HG03354 (cell line): ENCODE measurements around the gene VRK1.
A peak's percentile ranks its signal among the peaks of the same experiment; 100 is the strongest.

Experiments used
- ATAC-seq: cut with Tn5 transposase; IDR thresholded peaks from one replicate; pipeline ENCODE4 v1.9.1; 2021; ENCODE audit warnings: mild to moderate bottlenecking; ENCODE audit not compliant: unreplicated experiment, poor library complexity, severe bottlenecking

The VRK1 gene

DNA sequence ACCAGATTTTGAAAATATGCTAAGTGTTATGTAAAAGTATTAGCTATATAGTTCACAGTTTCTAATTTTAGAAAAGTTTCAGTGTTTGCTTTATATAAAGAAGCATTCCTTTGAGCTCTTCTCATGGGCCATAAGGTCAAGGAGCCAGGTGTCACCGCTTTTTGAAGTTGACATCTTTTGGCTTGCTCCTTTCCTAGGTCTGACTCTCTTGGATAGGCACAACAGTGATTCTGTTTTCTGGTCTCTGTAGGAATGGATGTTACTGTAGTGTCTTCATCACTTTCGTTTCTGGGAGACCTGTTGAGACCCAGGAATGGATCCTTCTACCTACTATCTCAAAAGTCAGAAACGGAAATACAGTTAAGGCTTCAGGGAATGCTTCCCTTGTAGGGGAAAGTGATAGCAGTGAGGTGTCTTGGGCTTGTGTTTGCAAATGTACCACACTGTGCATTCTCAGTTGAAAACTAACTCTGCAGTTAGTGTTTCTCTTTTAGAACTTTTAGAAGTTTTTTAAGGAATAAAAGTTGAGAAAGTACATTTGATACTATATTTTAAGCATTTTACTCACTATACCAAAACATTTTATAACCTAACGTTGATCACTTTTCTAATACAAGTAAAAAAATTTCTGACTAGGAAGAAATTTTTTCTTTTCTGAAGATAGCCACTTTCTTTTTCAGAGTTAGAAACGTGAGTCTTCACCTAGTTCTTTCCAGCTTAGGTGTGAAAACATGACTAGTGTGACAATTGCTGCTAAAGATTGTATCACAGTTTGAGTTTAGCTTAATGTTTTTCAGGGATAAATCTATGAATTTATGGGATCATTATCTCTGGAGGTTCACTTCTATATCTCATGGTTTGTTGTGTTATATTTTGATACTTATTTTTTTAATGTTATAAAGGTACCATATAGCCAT lies 20.8 kb downstream of the VRK1 start:
- ATAC-seq = no peak

DNA sequence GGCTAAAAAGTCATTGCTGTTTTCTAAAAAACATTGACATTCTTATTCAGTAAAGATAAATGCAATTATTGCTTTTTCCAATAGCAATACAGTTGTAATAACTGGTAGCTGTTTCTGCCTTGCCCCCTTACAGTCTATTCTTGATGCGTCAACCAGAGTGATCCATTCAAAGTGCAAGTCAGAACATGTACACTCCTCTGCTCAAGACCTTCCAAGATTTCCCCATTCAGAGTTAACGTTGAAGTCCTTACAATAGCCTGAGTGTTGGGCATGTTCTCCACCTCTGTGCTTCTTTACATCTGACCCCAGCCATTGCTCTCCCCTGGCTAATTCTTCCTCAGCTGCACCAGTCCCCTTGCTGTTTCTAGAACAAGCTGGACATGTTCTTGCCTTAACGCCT lies 24.3 kb downstream of the VRK1 start:
- no peak for ATAC-seq

DNA sequence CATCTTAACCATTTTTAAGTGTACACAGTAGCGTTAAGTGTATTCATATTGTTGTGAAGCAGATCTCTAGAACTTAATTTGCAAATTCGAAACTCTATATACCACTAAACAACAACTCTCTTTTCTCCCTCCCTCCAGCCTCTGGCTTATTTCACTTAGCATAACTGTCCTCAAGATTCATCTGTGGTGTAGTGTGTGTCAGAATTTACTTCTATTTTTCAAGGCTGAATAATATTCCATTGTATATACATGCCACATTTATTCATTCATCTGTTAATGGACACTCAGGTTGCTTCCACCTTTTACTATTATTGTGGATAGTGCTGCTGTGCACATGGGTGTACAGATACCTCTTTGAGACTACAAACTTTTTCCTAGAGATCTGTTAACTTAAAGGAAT lies 26.5 kb downstream of the VRK1 start:
- no peak for ATAC-seq

DNA sequence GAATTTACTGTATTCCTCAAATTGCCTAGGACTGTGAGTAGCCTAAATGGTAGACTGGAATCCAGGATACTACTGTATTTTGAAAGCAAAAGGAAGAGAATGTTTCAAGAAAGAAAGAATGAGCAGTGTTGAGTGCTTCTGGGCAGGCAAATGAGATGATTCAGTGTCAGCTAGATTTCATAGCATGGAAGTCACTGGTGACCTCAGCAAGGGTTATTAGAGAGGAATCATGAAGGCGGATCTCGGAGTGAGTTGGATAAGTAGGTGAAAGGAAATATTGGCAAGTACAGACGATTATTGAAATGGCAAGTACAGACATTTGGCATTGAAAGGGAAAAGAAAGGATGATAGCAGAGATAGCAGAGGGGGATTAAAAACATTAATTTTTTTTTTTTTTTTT lies 27.1 kb downstream of the VRK1 start:
- ATAC-seq = no peak

DNA sequence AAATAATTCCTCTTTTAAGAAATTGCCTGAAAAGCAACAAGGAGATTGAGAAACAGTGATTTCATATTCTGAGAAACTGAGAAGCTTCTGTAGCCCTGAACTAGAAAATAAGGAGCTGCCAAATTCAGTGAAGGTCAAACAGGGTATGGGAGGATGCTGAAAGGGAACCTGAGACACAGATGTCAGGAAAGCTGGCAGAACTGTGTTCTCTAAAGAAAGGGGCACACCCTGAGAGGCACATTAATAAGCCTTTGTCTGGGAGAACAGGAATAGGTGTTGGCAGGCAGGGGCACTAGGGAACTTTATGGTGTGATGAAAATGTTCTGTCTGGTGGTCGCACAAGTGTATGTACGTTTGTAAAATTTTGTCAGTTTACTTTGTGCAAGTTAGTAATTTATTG lies 29.6 kb downstream of the VRK1 start:
- no peak for ATAC-seq

DNA sequence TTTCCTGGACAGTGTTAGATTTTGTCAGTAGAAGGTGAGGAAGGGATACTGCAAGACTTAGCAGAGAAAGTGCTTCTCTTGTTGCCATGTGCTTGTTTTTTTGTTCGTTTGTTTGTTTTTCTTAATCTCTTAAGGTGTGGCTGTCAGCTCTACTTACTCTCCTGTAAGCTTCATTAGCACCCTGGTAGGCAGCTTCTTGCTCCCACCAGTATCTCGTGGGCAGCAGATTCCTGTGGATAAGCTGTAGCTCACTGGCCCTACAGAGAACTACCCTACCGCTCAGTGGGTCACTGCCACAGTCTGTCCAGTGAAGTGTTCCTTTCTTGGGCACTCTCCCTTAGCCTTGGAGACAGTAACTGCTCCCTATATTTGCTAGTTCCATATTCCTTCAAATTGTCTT lies 30.1 kb downstream of the VRK1 start:
- no peak for ATAC-seq

DNA sequence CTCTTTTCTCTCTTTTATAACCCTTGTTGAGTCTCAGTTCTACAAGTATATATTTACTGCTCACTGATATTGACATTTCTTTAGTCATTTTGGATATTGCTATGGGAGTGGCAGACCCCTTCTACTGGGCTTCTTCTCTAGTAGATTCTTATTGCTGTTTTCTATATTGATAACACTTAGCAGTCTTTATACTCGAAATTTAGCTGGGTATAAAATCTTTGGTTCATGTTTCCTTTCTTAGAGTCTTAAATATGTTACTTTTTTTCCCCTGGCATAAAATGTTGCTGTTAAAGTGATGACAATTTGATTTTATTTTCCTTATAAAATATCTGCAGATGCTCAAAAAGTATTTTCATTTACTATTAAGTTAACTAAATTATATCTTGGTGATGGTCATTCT lies 32.6 kb downstream of the VRK1 start:
- ATAC-seq = no peak

DNA sequence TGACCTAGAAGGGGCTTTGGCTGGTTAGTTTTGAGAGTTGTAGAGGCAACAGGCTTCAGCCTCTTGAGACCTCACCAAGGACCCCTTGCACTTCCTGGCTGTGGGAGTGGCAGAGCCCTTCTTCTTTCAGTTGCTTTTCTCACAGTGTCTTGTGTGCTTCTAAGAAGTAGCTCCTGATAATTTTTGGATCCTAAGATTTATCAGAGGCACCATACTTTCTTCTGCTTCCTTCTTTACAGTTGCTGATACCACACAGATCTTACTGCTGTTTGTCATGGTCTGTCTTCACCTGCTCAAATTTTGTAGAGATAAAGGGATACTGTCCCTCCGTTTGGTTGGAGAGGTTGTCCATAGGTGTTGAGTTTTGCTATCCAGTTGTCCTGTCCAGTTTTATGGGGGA lies 33.8 kb downstream of the VRK1 start:
- no peak for ATAC-seq

DNA sequence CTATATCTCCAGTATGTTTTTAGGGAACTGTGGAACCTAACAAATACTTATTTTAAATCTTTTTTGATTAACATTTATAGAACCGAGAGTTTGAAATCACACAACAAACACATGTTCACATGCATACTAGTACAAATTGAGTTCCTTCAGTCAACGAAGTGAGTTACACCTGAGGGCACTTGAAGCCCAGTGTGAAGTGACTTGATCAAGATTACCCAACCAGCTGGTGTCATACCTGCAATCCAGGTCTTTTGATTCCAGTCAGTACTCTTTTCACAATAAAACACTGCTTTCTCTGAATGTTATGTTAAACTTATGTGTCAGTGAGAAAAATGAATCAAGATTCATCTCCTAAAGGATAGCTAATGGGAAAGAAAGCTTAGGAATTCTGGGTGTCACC lies 35.2 kb downstream of the VRK1 start:
- ATAC-seq = no peak

DNA sequence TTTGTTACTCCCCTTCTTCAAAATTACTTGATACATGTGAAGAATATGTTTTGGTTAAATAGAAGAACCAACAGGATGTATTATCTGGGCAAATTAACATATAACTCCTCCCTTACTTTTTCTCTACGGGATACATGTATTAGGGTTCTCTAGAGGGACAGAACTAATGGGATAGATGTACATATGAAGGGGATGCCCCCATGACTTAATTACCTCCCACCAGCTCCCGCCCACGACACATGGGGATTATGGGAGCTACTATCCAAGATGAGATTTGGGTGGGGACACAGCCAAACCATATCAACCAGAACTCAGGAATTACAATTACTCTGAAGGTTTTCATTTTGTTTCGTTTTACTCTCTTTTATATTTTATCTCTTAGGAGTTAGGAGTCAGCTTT lies 41.3 kb downstream of the VRK1 start:
- ATAC-seq = no peak

DNA sequence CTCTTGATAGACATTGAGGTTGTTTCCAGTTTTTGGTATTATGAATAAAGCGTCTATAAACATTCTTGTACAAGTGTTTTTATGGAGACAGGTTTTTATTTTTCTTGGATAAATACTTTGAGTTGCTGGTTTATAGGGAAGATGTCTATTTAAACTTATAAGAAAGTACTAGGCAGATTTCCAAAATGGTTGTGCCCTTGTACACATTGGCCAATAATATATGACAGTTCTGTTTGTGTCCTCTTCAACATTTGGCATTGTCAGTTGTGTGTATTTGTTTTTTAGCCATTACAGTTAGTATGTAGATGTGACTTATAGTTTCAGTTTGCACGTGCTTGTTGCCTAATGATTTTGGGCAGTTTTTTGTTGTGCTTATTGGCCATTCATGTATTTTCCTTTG lies 42.1 kb downstream of the VRK1 start:
- ATAC-seq = no peak

DNA sequence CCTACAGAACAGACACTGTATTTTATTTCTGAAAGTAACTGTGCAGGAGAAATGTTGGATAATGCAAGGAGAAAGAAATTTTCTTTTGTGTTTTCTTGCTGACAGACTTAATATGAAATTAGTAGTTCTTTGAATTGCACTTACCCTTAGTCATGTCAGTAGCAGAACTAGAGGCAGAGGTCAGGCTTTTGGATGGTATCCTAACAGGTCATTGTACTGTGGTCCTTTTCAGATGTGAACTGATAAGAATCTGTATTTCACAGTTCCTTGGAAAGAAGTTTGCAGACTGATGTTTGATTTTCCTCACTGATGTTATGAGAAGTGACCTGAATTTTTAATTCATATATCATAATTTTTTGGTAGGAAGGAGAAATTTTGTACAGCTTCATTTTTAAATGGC lies 46.0 kb downstream of the VRK1 start:
- ATAC-seq = no peak

DNA sequence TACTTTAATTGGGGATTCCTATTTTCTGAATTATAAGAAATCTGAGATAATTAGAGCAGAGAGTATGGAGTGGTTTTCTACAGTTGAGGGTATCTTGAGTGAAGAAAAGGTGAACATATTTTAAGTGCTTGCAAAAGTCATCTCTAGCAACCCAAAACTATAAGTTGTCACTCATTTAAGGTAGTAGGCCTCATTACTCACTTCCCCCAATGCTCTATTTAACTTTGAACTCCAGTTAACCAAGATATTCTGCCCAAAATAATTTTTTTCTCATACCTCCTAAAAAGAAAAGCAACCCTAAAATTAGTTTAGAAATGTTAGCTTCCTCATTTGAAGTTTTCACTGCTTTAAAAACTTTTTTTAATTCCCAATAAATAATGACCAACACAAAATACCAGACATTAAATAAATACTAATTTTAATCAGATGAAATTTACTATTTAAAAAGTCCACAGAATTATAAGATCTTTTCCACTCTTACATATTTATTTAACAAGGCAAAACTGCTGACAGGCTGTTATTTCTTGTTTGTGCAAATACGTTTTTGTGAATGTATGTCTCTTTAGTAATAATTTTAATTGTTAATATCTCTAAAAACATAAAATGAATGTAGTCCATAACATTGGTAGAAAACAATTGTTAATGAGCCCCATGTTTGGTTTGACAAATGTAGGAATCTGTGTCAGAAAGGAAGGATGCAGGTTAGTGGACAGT lies 47.8 kb downstream of the VRK1 start:
- no peak for ATAC-seq

DNA sequence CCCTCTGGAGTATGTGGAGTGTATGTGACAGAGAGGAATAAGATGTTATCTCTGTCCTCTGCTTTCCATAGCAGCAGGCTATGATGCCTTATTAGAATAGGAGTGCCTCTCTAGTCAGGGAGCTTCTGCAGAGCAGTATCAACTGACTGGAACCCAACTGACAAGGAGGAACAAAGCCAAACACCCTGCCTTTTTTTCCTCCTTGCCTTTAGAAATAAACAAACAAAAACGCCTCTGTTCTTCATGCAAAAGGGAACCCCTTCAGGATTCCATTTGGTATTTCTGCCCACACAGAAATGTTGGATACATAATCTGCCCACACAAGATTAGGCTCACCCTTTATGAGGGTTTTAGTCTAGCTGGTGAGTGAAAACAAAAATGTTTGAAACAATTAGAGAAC lies 50.3 kb downstream of the VRK1 start:
- ATAC-seq = no peak

DNA sequence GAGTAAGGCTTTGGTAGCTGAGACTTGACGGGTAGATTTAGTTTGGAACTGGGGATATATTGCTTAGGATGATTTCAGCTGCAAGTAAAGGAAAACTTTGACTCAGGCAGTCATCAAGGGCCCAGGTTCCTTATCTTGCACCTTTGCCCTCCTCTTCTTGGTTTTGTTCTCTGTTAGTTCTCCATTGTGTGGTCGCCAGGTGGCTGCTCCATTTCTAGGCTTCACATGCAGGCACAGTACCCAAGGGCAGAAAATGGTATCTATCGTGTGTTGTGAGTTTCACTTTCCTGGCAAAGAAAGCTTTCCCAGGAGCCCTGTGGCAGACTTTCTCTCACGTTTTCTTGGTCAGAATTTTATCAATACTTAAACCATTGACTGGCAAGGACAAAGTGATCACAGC lies 50.8 kb downstream of the VRK1 start:
- ATAC-seq = no peak

DNA sequence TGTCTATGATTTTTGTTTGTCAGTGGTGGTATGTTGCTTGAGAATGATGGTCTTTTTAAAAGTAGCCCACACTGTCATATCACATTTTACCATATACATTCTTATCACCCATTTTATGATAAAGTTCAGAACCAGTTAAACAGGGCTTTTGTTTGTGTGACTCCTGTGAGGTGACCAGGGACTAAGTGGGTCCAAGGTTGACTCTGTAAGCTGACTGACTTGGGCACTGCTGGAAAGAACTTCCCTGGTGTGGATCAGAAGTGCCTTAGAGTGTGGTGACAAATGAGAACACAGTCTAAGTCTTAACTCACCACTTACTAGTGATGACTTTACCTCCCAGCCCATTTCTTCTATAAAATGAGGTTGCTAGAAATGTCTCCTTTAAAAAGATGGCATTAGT lies 52.6 kb downstream of the VRK1 start:
- no peak for ATAC-seq

DNA sequence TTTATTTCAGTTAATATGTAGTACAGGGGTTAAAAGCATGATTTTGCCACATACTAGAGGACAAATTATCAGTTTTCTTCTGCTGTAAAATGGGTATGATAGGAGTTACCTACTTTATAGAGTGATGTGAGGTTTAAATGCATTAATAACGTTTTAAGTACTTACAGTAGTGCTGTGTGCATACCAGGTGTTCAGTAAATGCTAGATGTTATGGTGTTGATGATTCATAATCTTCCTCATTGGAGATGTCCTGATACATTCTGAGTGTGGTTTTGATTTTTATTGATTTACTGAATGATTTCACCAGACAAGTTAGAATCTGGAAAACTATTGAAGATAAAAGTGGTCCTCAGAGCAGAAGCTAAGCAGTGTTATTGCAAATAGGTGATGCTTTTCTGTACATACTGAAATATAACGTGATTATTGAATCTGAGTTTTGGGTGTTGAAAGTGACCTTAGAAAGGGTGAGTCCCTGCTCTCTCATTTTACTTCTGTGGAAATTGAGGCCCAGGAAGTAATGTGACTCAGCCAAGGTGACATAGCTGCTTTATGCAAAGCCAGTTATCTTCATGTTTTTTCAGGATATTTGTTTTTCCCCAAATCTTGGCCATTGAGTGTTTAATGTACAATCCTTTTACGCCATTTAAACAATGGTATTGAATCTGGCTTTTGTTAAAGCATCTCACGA lies 54.7 kb downstream of the VRK1 start:
- no peak for ATAC-seq

DNA sequence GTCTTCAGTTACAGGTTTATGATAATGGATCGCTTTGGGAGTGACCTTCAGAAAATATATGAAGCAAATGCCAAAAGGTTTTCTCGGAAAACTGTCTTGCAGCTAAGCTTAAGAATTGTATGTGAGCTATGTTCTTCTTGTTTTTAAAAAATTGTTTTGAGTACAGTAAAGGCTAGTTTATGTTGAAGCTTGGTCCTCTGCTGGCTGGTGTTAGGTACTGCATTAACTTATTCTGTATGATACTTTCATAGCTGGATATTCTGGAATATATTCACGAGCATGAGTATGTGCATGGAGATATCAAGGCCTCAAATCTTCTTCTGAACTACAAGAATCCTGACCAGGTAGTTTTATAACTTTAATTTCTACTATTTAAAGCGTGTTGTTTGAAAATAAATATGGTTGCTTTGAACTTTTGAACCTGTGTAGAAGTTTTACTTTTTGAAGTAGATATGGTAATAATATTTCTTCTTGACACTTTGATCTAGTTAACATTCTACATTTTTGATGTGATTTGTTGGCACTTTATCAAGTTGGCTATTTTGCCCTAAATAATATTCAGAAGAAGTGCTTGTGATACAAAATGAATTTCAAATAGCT lies 55.7 kb downstream of the VRK1 start:
- ATAC-seq = peak; percentile 86

DNA sequence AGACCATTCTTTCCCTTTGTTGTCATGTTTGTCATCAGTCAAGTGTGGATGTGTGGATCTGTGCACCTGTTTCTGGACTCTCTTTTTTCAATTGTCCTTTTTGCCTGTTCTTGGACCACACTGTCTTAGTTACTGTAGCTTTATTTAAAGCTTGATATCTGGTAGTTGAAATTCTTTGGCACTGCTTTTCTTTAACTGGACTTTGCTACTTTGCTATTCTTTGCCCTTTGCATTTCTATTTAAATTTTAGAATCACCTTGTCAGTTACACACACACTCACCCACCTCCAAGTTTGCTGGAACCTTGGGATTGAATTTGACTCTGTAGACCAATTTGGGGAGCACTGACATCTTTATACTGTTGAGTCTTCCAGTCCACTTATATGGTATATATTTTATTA lies 61.5 kb downstream of the VRK1 start:
- no peak for ATAC-seq

DNA sequence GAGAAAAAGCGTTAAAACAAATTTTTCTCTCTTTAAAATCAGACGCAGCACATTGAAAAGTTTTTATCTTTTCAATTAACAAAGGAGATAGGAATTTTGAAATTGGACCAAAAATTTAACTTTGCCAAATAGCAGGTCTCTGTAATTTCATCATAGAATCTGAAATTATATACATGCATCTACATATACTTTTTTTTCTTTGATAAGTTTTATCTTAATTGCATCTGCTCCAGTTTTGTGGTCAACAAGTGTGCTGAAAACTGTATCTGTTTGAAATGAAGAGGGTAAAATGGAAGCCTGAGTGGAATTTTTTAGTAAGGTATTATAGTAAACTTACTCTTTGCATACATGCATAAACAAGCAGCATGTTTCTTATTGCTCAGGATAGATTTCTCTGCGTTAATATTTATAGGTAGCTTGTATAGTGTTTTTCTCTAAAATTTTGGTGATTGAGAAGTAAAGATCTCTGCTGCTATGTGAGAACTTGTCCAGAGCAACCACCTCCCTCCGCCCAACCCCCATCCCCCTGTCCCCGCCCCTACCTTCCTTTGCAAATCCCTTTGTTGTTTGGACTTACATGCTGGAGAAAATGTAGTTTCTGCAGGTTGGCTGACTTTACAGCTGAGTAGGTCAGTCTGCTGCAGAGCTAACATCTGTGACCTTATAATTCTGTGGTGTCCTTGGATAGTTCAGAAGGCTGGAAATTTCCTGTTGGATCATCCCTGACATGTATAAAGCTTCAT lies 64.6 kb downstream of the VRK1 start:
- ATAC-seq = no peak
